Ishikawa (cell line): ENCODE data around the gene COX10.

Experiments used
- CEBPB ChIP-seq: IDR thresholded peaks from 2 replicates; pipeline ENCODE4 v1.6.1; 2012
- EP300 ChIP-seq: IDR thresholded peaks from 2 replicates; pipeline ENCODE4 v1.6.1; 2012; ENCODE audit warnings: borderline replicate concordance
- FOXM1 ChIP-seq: IDR thresholded peaks from 2 replicates; pipeline ENCODE4 v1.6.1; 2012; ENCODE audit warnings: low read depth, borderline replicate concordance
- NFIC ChIP-seq: IDR thresholded peaks from 2 replicates; pipeline ENCODE4 v1.6.1; 2012
- RAD21 ChIP-seq: IDR thresholded peaks from 2 replicates; pipeline ENCODE4 v1.6.1; 2012; ENCODE audit warnings: low read depth
- REST ChIP-seq: IDR thresholded peaks from 2 replicates; pipeline ENCODE4 v1.6.1; 2012; ENCODE audit warnings: low read depth, mild to moderate bottlenecking
- TAF1 ChIP-seq: IDR thresholded peaks from 2 replicates; pipeline ENCODE4 v1.6.1; 2012; ENCODE audit warnings: low read depth, mild to moderate bottlenecking
- USF1 ChIP-seq: IDR thresholded peaks from 2 replicates; pipeline ENCODE4 v1.6.1; 2012
- TF ChIP-seq, protein P1 (sequence below): IDR thresholded peaks from 2 replicates; pipeline ENCODE4 v1.6.1; 2012

DNA sequence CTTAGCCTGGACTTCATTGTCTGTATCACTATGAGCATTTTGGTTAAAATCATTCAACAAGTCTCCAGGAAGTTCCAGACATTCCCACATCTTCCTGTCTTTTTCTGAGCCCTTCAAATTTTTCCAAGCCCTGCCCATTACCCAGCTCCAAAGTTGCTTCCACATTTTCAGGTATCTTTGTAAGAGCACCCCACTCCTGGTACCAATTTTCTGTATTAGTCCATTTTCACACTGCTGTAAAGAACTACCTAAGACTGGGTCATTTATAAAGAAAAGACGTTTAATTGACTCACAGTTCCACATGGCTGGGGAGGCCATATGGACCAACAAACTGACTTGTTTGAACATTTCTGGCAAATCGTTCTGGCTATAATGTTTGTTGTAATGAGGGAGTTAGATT, 100.0 kb downstream of the COX10 start:
- TF ChIP-seq NFIC (no peak), RAD21 (no peak), REST (no peak), TAF1 (no peak), EP300 (no peak), USF1 (no peak), CEBPB (no peak), FOXM1 (no peak)
- TF ChIP-seq, protein P1, sequence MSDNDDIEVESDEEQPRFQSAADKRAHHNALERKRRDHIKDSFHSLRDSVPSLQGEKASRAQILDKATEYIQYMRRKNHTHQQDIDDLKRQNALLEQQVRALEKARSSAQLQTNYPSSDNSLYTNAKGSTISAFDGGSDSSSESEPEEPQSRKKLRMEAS, result no peak
